OCI-LY7 (cell line): ENCODE data around the gene CCDC33. TPM values are rescaled to one million over a fixed set of nuclear protein-coding genes. Genes with fewer than 3 reads are reported as not detected.

Experiments used
- BruUV-seq: library from RNA; stranded (reverse); fragments of 400-500 nt; replicated peaks from 2 replicates; lab custom pipeline; 2021; lab: Mats Ljungman, UMichigan
- CTCF ChIA-PET: fragments of 300-600 bp; sonication (Branson Sonifier 250); formaldehyde crosslinking; loops from one replicate; lab custom pipeline; 2022; ENCODE audit warnings: antibody characterized with exemption; ENCODE audit not compliant: unreplicated experiment; lab: Charles Lee
- POLR2A ChIA-PET: fragments of 300-600 bp; sonication (Branson Sonifier 250); formaldehyde crosslinking; loops from one replicate; lab custom pipeline; 2022; ENCODE audit warnings: antibody characterized with exemption; lab: Charles Lee
- DNase-seq: peaks from one replicate; pipeline ENCODE4 v3.0.0-alpha.2; 2015; ENCODE audit warnings: low spot score
- H2AFZ ChIP-seq: fragments of 200-600 bp; sonication (generic), shearing (Covaris generic); 2 replicates; pipeline ENCODE4 v1.6.1; 2014; ENCODE audit warnings: mild to moderate bottlenecking, antibody characterized with exemption, low read length, moderate library complexity
- H3K27ac ChIP-seq: fragments of 200-600 bp; sonication (generic); 2 replicates; pipeline ENCODE4 v1.5.1; 2014; ENCODE audit warnings: mixed run types, low read depth, mild to moderate bottlenecking, moderate library complexity, low read length, inconsistent platforms; ENCODE audit not compliant: poor library complexity, severe bottlenecking
- H3K36me3 ChIP-seq: fragments of 200-600 bp; sonication (generic); 2 replicates; pipeline ENCODE4 v1.6.1; 2014; ENCODE audit warnings: mild to moderate bottlenecking, antibody characterized with exemption, low read length, moderate library complexity, mixed read lengths; ENCODE audit not compliant: insufficient read depth
- H3K4me1 ChIP-seq: fragments of 200-600 bp; sonication (generic); 2 replicates; pipeline ENCODE4 v1.5.1; 2014; ENCODE audit warnings: mild to moderate bottlenecking, low read length; ENCODE audit not compliant: insufficient read depth, poor library complexity, severe bottlenecking
- H3K4me2 ChIP-seq: fragments of 200-600 bp; sonication (generic); 2 replicates; pipeline ENCODE4 v1.6.1; 2014; ENCODE audit warnings: mild to moderate bottlenecking, low read length
- H3K4me3 ChIP-seq: fragments of 200-600 bp; sonication (generic); 2 replicates; pipeline ENCODE4 v1.5.1; 2014; ENCODE audit warnings: mild to moderate bottlenecking, low read depth, low read length; ENCODE audit not compliant: poor library complexity, severe bottlenecking
- H3K79me2 ChIP-seq: fragments of 200-600 bp; sonication (generic); 2 replicates; pipeline ENCODE4 v1.6.1; 2016; ENCODE audit warnings: low read depth, mild to moderate bottlenecking, low read length, moderate library complexity, mixed read lengths; ENCODE audit not compliant: insufficient read depth
- H3K9me2 ChIP-seq: fragments of 200-600 bp; sonication (generic); 2 replicates; pipeline ENCODE4 v1.6.1; 2016; ENCODE audit warnings: mild to moderate bottlenecking, low read length, mixed read lengths; ENCODE audit not compliant: insufficient read depth
- H3K9me3 ChIP-seq: fragments of 200-600 bp; sonication (generic); 2 replicates; pipeline ENCODE4 v1.6.1; 2014; ENCODE audit warnings: mild to moderate bottlenecking, mixed run types, low read length, mixed read lengths
- H4K20me1 ChIP-seq: fragments of 200-600 bp; sonication (generic); 2 replicates; pipeline ENCODE4 v1.6.1; 2014; ENCODE audit warnings: mild to moderate bottlenecking, antibody characterized with exemption, low read length, moderate library complexity, mixed read lengths; ENCODE audit not compliant: insufficient read depth
- EZH2phosphoT487 ChIP-seq: fragments of 200-600 bp; sonication (generic); IDR thresholded peaks from 2 replicates; pipeline ENCODE4 v1.6.1; 2018; ENCODE audit warnings: low read depth, borderline replicate concordance, mild to moderate bottlenecking, mixed run types, antibody characterized with exemption, low read length, moderate library complexity, mixed read lengths
- intact Hi-C: fragments of 100-400 bp; cut with micrococcal nuclease; formaldehyde crosslinking; loops from one replicate; pipeline ENCODE4 v1.10.0; 2022; ENCODE audit not compliant: unreplicated experiment
- total RNA-seq, 2 experiments: library from RNA; depleted of rRNA in 1 of 2; stranded (reverse); fragments of >200 nt in 1 of 2; shearing (Covaris generic) in 1 of 2; gene quantifications; 2 replicates each; pipeline ENCODE4 v1.2.3, GENCODE V29; 2014 to 2022
- TF ChIP-seq, protein P1 (sequence below): fragments of 200-600 bp; sonication (generic); conservative IDR thresholded peaks from 2 replicates; pipeline ENCODE4 v1.5.1; 2014; ENCODE audit warnings: mild to moderate bottlenecking, antibody characterized with exemption, low read length, moderate library complexity, mixed read lengths

The CCDC33 gene
- total RNA-seq, 2 experiments from 2014 or later = not detected

GRCh38 chr15:74376825-74377581 lies 140.9 kb downstream of the CCDC33 start:
- H3K9me2 ChIP-seq = no peaks in the 10 kb centered on the region
- TF ChIP-seq EZH2phosphoT487 = no peak
- TF ChIP-seq, protein P1, sequence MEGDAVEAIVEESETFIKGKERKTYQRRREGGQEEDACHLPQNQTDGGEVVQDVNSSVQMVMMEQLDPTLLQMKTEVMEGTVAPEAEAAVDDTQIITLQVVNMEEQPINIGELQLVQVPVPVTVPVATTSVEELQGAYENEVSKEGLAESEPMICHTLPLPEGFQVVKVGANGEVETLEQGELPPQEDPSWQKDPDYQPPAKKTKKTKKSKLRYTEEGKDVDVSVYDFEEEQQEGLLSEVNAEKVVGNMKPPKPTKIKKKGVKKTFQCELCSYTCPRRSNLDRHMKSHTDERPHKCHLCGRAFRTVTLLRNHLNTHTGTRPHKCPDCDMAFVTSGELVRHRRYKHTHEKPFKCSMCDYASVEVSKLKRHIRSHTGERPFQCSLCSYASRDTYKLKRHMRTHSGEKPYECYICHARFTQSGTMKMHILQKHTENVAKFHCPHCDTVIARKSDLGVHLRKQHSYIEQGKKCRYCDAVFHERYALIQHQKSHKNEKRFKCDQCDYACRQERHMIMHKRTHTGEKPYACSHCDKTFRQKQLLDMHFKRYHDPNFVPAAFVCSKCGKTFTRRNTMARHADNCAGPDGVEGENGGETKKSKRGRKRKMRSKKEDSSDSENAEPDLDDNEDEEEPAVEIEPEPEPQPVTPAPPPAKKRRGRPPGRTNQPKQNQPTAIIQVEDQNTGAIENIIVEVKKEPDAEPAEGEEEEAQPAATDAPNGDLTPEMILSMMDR = no peak
- no peaks in the 10 kb centered on the region for H3K9me3 ChIP-seq
- ChIA-PET POLR2A (no interaction called here), CTCF (no interaction called here)
- intact Hi-C loops = loop anchor here (10.0 kb wide), 1 partner anchor 388 kb away; no protein-coding TSS in a partner anchor
- H3K4me2 ChIP-seq = no peak overlapping the region
- DNase-seq = no peak
- no peaks in the 10 kb centered on the region for H3K79me2 ChIP-seq
- H3K27ac ChIP-seq = no peak overlapping the region
- no TSS peak for BruUV-seq
- no peaks in the 10 kb centered on the region for H4K20me1 ChIP-seq
- no peak overlapping the region for H2AFZ ChIP-seq
- peaks cover 17% of the 10 kb centered on the region for H3K4me1 ChIP-seq
- no peaks in the 10 kb centered on the region for H3K36me3 ChIP-seq
- H3K4me3 ChIP-seq = no peak overlapping the region

DNA sequence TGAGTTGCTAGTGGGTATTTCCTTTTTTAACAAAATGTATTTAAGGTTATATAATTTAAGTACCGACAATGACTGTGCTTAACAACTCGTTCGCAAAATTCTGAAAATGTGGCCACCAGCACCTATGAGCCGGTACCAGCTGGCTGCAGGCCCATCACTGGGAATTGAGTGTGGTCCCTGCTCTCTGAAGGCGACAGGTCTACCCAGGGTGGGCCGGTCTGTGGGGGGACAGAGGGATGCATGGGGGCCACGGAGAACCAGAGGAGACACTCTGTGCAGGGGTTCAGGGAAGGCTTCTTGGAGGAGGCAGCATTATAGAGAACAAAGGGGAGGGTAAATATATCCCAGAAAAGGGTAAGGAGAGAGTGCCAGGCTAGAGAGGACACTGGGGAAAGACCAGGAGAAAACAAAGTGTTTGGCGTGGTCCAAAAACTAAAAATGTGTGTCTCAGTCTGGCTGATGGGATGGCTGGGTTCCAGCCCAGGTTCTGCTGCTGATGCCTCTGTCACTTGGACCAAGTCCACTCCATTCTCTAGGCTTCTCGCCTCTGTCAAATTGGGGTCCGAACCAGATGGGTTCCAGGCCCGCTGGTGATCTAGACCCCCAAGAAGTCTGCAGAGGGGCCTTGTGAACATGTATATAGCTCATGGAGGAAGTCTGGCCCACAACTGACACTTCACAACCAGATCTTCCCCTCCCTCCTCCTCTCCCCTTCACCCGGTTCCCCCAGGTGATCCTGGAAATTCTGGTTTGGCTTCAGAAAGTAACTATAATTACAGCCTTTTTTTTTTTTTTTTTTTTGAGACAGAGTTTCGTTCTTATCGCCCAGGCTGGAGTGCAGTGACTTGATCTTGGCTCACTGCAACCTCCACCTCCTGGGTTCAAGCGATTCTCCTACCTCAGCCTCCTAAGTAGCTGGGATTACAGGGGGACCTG lies 142.0 kb downstream of the CCDC33 start:
- Histone ChIP-seq H3K9me3 (no peaks in the 10 kb centered on the region), H3K36me3 (no peaks in the 10 kb centered on the region), H3K79me2 (no peaks in the 10 kb centered on the region), H2AFZ (no peak overlapping the region), H4K20me1 (no peaks in the 10 kb centered on the region), H3K4me1 (peaks cover 24% of the 10 kb centered on the region), H3K27ac (no peak overlapping the region), H3K9me2 (no peaks in the 10 kb centered on the region), H3K4me3 (no peak overlapping the region), H3K4me2 (no peak overlapping the region)
- TF ChIP-seq EZH2phosphoT487 = no peak
- TF ChIP-seq, protein P1 = no peak
- intact Hi-C loops = loop anchor here (10.0 kb wide), 1 partner anchor 387 kb away; no protein-coding TSS in a partner anchor
- no TSS peak for BruUV-seq
- CTCF ChIA-PET = interaction anchor here (1.0 kb wide), 1 partner anchor 56 kb away, joined by 3 read pairs; no protein-coding TSS in a partner anchor
- POLR2A ChIA-PET = interaction anchor here (0.7 kb wide), 1 partner anchor 14 kb away, joined by 6 read pairs; no protein-coding TSS in a partner anchor
- no peak for DNase-seq
